KMS-11 (cell line): ENCODE data around the gene PTGFRN.

Experiments used
- H2AFZ ChIP-seq: fragments of 200-600 bp; sonication (generic); 2 replicates; pipeline ENCODE4 v1.6.1; 2016; ENCODE audit warnings: antibody characterized with exemption, mixed run types, low read depth
- H3K27ac ChIP-seq: fragments of 200-600 bp; sonication (generic); 2 replicates; pipeline ENCODE4 v1.6.1; 2016; ENCODE audit warnings: mild to moderate bottlenecking, mixed run types
- H3K27me3 ChIP-seq: fragments of 200-600 bp; sonication (generic); 2 replicates; pipeline ENCODE4 v1.6.1; 2017; ENCODE audit warnings: mild to moderate bottlenecking, low read depth, mixed run types, moderate library complexity; ENCODE audit not compliant: insufficient read depth
- H3K36me3 ChIP-seq: fragments of 200-600 bp; sonication (generic); 2 replicates; pipeline ENCODE4 v1.6.1; 2017; ENCODE audit warnings: mild to moderate bottlenecking, mixed run types; ENCODE audit not compliant: insufficient read depth
- H3K4me1 ChIP-seq: fragments of 200-600 bp; sonication (generic); 2 replicates; pipeline ENCODE4 v1.6.1; 2016; ENCODE audit warnings: mild to moderate bottlenecking, low read depth, mixed run types; ENCODE audit not compliant: poor library complexity, severe bottlenecking
- H3K4me2 ChIP-seq: fragments of 200-600 bp; sonication (generic); 2 replicates; pipeline ENCODE4 v1.7.0; 2016; ENCODE audit warnings: mild to moderate bottlenecking, mixed run types
- H3K4me3 ChIP-seq: fragments of 200-600 bp; sonication (generic); IDR thresholded peaks from 2 replicates; pipeline ENCODE4 v1.6.1; 2017; ENCODE audit warnings: low read depth, low read length, mixed read lengths; ENCODE audit not compliant: insufficient read depth
- H3K79me2 ChIP-seq: fragments of 200-600 bp; sonication (generic); 2 replicates; pipeline ENCODE4 v1.6.1; 2016; ENCODE audit warnings: low read depth, mixed run types; ENCODE audit not compliant: insufficient read depth
- H3K9ac ChIP-seq: fragments of 200-600 bp; sonication (generic); 2 replicates; pipeline ENCODE4 v1.6.1; 2016; ENCODE audit warnings: mild to moderate bottlenecking, mixed run types
- H4K20me1 ChIP-seq: fragments of 200-600 bp; sonication (generic); 2 replicates; pipeline ENCODE4 v1.6.1; 2016; ENCODE audit warnings: mild to moderate bottlenecking, mixed run types; ENCODE audit not compliant: insufficient read depth
- CTCF ChIP-seq: fragments of 200-600 bp; sonication (generic); conservative IDR thresholded peaks from 2 replicates; pipeline ENCODE4 v1.6.1; 2017; ENCODE audit warnings: low read depth, mild to moderate bottlenecking, antibody characterized with exemption, low read length, moderate library complexity, mixed read lengths

PTGFRN gene

GRCh38 chr1:116962987-116963639 lies 53.4 kb downstream of the PTGFRN start:
- Histone ChIP-seq H3K4me2 (no peak overlapping the region), H2AFZ (no peak overlapping the region), H3K27me3 (no peaks in the 10 kb centered on the region), H3K4me3 (no peak overlapping the region), H3K9ac (no peak overlapping the region), H3K79me2 (no peaks in the 10 kb centered on the region), H4K20me1 (no peaks in the 10 kb centered on the region), H3K36me3 (no peaks in the 10 kb centered on the region), H3K27ac (no peak overlapping the region), H3K4me1 (no peaks in the 10 kb centered on the region)
- no peak for TF ChIP-seq CTCF

DNA sequence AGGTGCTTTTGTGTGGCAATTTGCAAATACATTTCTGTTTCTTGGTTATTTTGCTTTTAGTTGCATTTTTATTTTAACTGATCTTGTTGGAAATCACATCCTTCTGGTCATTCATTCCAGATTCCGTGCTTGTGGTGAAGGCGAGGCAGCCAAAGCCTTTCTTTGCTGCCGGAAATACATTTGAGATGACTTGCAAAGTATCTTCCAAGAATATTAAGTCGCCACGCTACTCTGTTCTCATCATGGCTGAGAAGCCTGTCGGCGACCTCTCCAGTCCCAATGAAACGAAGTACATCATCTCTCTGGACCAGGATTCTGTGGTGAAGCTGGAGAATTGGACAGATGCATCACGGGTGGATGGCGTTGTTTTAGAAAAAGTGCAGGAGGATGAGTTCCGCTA lies 57.1 kb downstream of the PTGFRN start:
- Histone ChIP-seq H3K4me3 (no peak overlapping the region), H4K20me1 (no peaks in the 10 kb centered on the region), H3K79me2 (no peaks in the 10 kb centered on the region), H3K4me2 (no peak overlapping the region), H2AFZ (no peak overlapping the region), H3K27me3 (no peaks in the 10 kb centered on the region), H3K9ac (no peak overlapping the region), H3K4me1 (no peaks in the 10 kb centered on the region), H3K36me3 (no peaks in the 10 kb centered on the region), H3K27ac (no peak overlapping the region)
- TF ChIP-seq CTCF, result no peak

DNA sequence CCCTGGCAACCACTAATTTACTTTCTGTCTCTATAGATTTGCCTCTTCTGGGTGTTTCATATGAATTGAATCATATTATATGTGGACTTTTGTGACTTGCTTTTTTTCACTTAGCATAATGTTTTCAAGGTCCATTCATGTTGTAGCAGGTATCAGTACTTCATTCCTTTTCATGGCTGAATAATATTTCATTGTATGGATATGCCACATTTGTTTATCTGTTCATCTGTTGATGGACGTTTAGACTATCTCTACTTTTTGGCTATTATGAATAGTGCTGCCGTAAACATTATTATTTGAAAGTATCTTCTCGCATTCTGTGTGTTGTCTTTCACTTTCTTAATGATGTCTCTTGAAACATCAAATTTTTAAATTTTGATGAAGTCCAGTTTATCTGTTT lies 59.0 kb downstream of the PTGFRN start:
- H3K36me3 ChIP-seq, result no peaks in the 10 kb centered on the region
- H3K4me1 ChIP-seq, result no peaks in the 10 kb centered on the region
- H3K4me3 ChIP-seq, result no peak overlapping the region
- no peaks in the 10 kb centered on the region for H3K27me3 ChIP-seq
- no peak for TF ChIP-seq CTCF
- no peak overlapping the region for H3K4me2 ChIP-seq
- H3K79me2 ChIP-seq, result no peaks in the 10 kb centered on the region
- H3K9ac ChIP-seq, result no peak overlapping the region
- H2AFZ ChIP-seq, result no peak overlapping the region
- H4K20me1 ChIP-seq, result no peaks in the 10 kb centered on the region
- H3K27ac ChIP-seq, result no peak overlapping the region

DNA sequence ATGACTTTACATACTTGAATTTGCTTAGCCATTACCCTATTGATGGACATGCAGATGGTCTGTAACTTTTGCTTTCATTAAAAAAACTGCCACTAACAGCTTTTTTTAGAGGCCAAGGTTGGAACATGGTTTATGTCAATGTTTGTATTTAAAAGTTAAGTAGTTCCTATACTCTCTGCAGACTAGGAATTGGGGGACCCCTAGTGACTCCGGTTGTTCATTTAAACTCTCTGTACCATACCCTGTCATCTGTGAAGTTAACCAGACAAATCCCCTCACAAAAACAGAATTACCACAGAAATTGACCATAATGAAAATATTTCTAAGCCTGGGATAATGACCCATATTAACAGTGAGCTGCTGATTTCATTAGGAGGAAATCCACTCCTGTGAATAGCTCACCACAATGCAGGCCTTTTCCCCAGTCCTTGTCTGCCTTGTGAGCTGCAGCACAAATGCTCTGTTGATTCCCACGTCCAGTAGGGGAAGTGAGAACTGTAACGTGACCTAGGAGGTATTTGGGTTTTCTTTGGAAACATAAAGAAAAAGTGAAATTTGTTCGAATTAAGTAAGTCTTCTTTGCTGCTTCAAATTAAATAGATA lies 61.6 kb downstream of the PTGFRN start:
- Histone ChIP-seq H4K20me1 (no peaks in the 10 kb centered on the region), H3K79me2 (no peaks in the 10 kb centered on the region), H3K4me2 (no peak overlapping the region), H2AFZ (no peak overlapping the region), H3K36me3 (no peaks in the 10 kb centered on the region), H3K9ac (no peak overlapping the region), H3K4me1 (no peaks in the 10 kb centered on the region), H3K27me3 (no peaks in the 10 kb centered on the region), H3K4me3 (no peak overlapping the region), H3K27ac (no peak overlapping the region)
- no peak for TF ChIP-seq CTCF
